Neutrophil (primary cell): Measurements from ENCODE around the gene NECTIN4.

ENCODE experiments used
- H3K27ac ChIP-seq: fragments of 200-600 bp; sonication (generic); 2 replicates; pipeline ENCODE4 v1.5.1; 2016; ENCODE audit warnings: mild to moderate bottlenecking, moderate library complexity
- H3K27me3 ChIP-seq: fragments of 200-600 bp; sonication (generic); 2 replicates; pipeline ENCODE4 v1.6.0; 2016; ENCODE audit warnings: mild to moderate bottlenecking
- H3K36me3 ChIP-seq: fragments of 200-600 bp; sonication (generic); 2 replicates; pipeline ENCODE4 v1.5.1; 2017
- H3K4me1 ChIP-seq, 2 experiments: fragments of 200-600 bp in 1 of 2; sonication (generic) in 1 of 2; 1 replicate in 1 of 2; 2 replicates in 1 of 2; pipeline versions ENCODE4 v1.5.1 to v1.6.1; 2013 to 2016; ENCODE audit warnings: low read depth in 1 of 2, low read length in 1 of 2, mild to moderate bottlenecking in 1 of 2, moderate library complexity in 1 of 2; ENCODE audit not compliant: control insufficient read depth in 1 of 2, insufficient read depth in 1 of 2
- H3K4me3 ChIP-seq, 2 experiments: fragments of 200-600 bp in 1 of 2; sonication (generic) in 1 of 2; 1 replicate in 1 of 2; 2 replicates in 1 of 2; pipeline ENCODE4 v1.5.1; 2013 to 2016; ENCODE audit warnings: low read depth in 1 of 2, low read length in 1 of 2, mild to moderate bottlenecking in 1 of 2, moderate library complexity in 1 of 2
- H3K9me3 ChIP-seq: fragments of 200-600 bp; sonication (generic); 2 replicates; pipeline ENCODE4 v1.5.1; 2016
- CTCF ChIP-seq: fragments of 200-600 bp; sonication (generic); IDR thresholded peaks from 2 replicates; pipeline ENCODE4 v1.5.1; 2016; ENCODE audit warnings: antibody characterized with exemption

Gene NECTIN4

GRCh38 chr1:161090617-161091016, 1.3 kb upstream of the NECTIN4 start:
- H3K36me3 ChIP-seq: no peaks in the 10 kb centered on the region
- no peaks in the 10 kb centered on the region for H3K9me3 ChIP-seq
- H3K27me3 ChIP-seq: no peaks in the 10 kb centered on the region
- H3K4me1 ChIP-seq: no peaks in the 10 kb centered on the region
- H3K27ac ChIP-seq: no peak overlapping the region
- no peak for TF ChIP-seq CTCF
- H3K4me3 ChIP-seq: no peak overlapping the region

- H3K9me3 ChIP-seq: no peaks in the 10 kb centered on the region
Observed at GRCh38 chr1:161089938-161090337, 580 bp upstream of the NECTIN4 start.

GRCh38 chr1:161088587-161089110, 709 bp downstream of the NECTIN4 start:
- Histone ChIP-seq H3K36me3 (no peaks in the 10 kb centered on the region), H3K27me3 (no peaks in the 10 kb centered on the region), H3K4me1 (peaks cover 0 to under 1% of the 10 kb centered on the region in 2 experiments), H3K9me3 (no peaks in the 10 kb centered on the region), H3K27ac (no peak overlapping the region), H3K4me3 (no peak overlapping the region)
- TF ChIP-seq CTCF: no peak

More at GRCh38 chr1:161089938-161090337, 580 bp upstream of the NECTIN4 start:
- no peak overlapping the region for H3K4me3 ChIP-seq
- no peaks in the 10 kb centered on the region for H3K4me1 ChIP-seq
- no peaks in the 10 kb centered on the region for H3K27me3 ChIP-seq
- no peaks in the 10 kb centered on the region for H3K36me3 ChIP-seq
- H3K27ac ChIP-seq: no peak overlapping the region
- TF ChIP-seq CTCF: no peak

DNA sequence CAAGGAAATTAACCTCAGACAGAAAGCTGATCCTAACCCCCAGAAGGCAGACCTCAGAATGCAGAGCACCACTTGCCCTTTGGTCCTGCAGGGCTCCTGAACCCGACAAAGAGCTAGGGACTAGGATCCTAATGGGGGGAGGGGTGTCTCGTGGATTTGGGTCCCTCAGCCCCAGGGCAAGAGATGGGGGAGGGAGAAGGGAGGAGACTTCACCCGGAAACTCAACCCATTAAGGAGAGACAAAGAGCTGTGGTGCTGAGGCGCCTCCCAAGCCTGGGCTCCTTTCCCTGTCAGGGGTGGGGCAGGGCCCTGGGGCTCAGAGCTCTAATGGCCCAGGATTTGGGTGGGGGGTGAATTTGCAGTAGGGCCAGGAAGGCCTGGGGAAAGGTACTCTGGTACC, 2.9 kb downstream of the NECTIN4 start:
- Histone ChIP-seq H3K4me1 (peaks cover 0 to 3% of the 10 kb centered on the region in 2 experiments), H3K4me3 (no peak overlapping the region), H3K27ac (no peak overlapping the region), H3K27me3 (no peaks in the 10 kb centered on the region), H3K9me3 (no peaks in the 10 kb centered on the region), H3K36me3 (no peaks in the 10 kb centered on the region)
- no peak for TF ChIP-seq CTCF

DNA sequence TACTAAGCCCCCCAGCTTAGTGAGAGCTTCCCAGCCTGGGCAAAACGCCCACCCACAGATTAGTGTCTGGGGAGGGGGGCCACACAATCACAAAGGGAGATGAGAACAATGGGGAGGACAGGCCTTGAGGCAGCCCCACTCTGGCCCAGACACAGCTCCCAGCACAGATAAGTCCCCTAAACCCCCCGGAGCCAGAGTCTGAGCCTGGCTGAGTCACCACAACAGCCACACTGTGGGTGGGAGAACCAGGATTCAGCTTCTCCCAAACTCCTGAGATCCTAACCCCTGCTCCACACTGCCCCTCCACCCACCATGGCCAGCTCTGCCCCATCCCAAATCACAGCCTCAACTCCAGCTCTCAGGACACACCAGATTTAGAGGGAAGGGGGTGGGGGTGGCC, 4.2 kb downstream of the NECTIN4 start:
- H3K4me3 ChIP-seq: no peak overlapping the region
- no peaks in the 10 kb centered on the region for H3K36me3 ChIP-seq
- H3K9me3 ChIP-seq: no peaks in the 10 kb centered on the region
- H3K27me3 ChIP-seq: no peaks in the 10 kb centered on the region
- no peak overlapping the region for H3K27ac ChIP-seq
- no peak for TF ChIP-seq CTCF
- peaks cover 0 to 3% of the 10 kb centered on the region in 2 experiments for H3K4me1 ChIP-seq

- H3K27me3 ChIP-seq: no peaks in the 10 kb centered on the region
- no peak overlapping the region for H3K27ac ChIP-seq
- no peaks in the 10 kb centered on the region for H3K9me3 ChIP-seq
- no peaks in the 10 kb centered on the region for H3K36me3 ChIP-seq
- H3K4me3 ChIP-seq: no peak overlapping the region
- TF ChIP-seq CTCF: no peak
- H3K4me1 ChIP-seq: peaks cover 0 to 3% of the 10 kb centered on the region in 2 experiments
Observed at GRCh38 chr1:161084597-161084988, 4.8 kb downstream of the NECTIN4 start.
